ENCODE measurements around the gene TRAF1. TPM values are rescaled to one million over a fixed set of nuclear protein-coding genes. Genes with fewer than 3 reads are reported as not detected.
A peak's percentile ranks its signal among the peaks of the same experiment; 100 is the strongest.

The TRAF1 gene
- total and polyA plus RNA-seq, 3 donors from 2014 or later = 3.9 to 8.6 (median 6.5) TPM

DNA sequence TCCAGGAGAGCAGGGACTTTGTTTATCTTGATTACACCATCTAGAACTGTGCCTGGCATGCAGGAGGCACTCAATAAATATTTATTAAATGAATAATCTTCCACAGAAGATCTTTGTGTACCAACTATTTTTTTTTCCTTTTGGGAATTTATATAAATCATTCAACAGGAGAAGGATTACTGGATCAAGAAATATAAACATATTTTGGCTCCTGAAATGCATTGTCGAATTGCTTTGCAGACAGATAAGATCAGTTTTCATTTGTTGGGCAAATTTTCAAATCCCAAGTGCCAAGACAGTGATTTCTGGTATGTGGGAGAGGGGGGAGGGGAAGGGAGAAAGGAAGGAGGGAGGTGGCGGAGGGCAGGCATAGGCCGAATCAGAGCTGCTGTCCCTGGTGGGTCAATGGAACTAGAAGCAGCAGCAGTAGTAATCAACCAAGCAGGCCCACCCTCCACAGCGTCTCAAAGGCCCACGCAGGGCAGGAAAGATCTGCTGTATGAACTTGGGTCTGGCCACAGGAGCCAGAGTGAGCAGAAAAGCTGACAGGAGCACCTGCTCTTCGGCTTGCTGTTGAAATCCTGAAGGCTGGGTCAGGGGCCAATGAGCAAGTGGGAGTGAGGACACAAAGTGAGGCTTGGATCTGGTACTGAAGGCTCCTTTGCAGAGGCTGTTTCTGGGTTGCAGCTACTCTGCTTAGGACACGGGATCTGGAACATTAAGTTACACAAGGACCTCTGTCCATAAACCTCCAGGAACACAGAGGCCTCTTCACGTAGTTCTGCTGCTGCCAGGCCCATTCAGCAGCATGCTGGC is 15.8 kb upstream of the TRAF1 start:
- peak; percentile 45 for DNase-seq
- no peaks in the 10 kb centered on the region for H3K36me3 ChIP-seq (ENCODE audit: low read depth, missing control alignments)
- peaks cover 18% of the 10 kb centered on the region for H3K4me1 ChIP-seq
- 31 to 44% methylated on average over 7 to 8 of the region's 8 CpGs for WGBS, 2 donors
- H3K27ac ChIP-seq = peak overlapping the region; percentile 49 to 85
- no peaks in the 10 kb centered on the region for H3K27me3 ChIP-seq
- intact Hi-C loops (cut with DNase I; ENCODE audit: low total_unique reads) = no loop called here
- H3K9me3 ChIP-seq = no peaks in the 10 kb centered on the region
- TF ChIP-seq, protein P1, sequence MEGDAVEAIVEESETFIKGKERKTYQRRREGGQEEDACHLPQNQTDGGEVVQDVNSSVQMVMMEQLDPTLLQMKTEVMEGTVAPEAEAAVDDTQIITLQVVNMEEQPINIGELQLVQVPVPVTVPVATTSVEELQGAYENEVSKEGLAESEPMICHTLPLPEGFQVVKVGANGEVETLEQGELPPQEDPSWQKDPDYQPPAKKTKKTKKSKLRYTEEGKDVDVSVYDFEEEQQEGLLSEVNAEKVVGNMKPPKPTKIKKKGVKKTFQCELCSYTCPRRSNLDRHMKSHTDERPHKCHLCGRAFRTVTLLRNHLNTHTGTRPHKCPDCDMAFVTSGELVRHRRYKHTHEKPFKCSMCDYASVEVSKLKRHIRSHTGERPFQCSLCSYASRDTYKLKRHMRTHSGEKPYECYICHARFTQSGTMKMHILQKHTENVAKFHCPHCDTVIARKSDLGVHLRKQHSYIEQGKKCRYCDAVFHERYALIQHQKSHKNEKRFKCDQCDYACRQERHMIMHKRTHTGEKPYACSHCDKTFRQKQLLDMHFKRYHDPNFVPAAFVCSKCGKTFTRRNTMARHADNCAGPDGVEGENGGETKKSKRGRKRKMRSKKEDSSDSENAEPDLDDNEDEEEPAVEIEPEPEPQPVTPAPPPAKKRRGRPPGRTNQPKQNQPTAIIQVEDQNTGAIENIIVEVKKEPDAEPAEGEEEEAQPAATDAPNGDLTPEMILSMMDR (IDR thresholded peaks at IDR 0.05) = no peak
- TF ChIP-seq POLR2A (IDR thresholded peaks at IDR 0.05) = no peak
- H3K4me3 ChIP-seq = no peak overlapping the region

DNA sequence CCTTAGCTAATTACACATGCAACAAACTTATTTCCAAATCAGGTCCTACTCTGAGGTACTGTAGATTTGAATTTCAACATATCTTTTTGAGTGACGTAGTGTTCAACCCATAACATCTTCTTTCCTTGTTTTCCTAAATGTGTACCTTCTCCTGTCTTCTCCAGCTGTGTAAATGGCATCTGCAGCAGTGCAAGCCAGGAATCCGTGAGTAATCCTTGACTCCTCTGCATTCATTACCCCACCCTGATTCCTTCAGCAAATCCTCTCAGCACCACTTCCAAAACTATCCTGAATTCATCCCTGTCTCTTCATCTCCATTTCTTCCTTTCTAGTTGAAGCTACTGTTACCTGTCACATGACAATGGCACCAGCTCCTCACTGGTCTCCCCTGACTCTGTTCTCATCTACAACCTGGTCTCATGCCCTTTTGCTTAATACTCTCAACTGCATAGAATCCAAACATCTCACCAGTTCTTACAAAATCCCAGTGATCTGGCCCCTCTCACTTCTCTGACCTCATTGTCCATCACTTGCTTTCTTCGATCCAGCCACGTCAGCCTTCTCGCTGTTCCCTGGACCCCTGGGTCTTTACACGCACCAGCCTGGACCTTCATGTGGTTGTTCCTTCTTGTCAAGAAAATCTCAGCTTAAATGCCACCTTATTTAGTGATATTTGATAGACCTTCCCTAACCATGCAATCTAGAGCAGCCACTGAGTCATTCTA is 14.6 kb upstream of the TRAF1 start:
- no peak for DNase-seq
- peaks cover 25% of the 10 kb centered on the region for H3K4me1 ChIP-seq
- WGBS, 2 donors = 79 to 83% methylated on average over 6 of the region's 6 CpGs
- no peak overlapping the region for H3K4me3 ChIP-seq
- no peaks in the 10 kb centered on the region for H3K36me3 ChIP-seq (ENCODE audit: low read depth, missing control alignments)
- intact Hi-C loops (cut with DNase I; ENCODE audit: low total_unique reads) = no loop called here
- no peaks in the 10 kb centered on the region for H3K9me3 ChIP-seq
- TF ChIP-seq, protein P1 (IDR thresholded peaks at IDR 0.05) = no peak
- TF ChIP-seq POLR2A (IDR thresholded peaks at IDR 0.05) = no peak
- no peak overlapping the region for H3K27ac ChIP-seq
- no peaks in the 10 kb centered on the region for H3K27me3 ChIP-seq

DNA sequence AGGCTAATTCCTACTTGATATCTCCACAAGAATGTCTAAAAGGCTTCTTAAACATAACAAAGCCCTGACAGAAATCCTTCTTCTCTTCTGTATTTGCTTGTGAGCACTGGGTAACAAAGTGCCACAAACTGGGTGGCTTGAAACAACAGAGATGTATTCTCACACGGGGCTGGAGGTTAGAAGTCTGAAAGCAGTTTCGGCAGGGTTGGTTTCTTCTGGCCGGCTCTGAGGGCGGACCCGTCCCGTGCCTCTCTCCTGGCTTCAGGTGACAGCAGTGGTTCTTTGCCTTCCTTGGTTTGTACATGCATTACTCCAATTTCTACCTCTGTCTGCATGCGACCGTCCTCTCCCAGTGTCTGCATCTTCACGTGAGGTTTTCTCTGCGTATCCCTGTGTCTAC is 14.0 kb upstream of the TRAF1 start:
- Histone ChIP-seq H3K4me3 (no peak overlapping the region), H3K9me3 (no peaks in the 10 kb centered on the region), H3K36me3 (ENCODE audit: low read depth, missing control alignments) (no peaks in the 10 kb centered on the region), H3K27ac (no peak overlapping the region), H3K4me1 (peaks cover 31% of the 10 kb centered on the region), H3K27me3 (no peaks in the 10 kb centered on the region)
- intact Hi-C loops (cut with DNase I; ENCODE audit: low total_unique reads) = no loop called here
- TF ChIP-seq POLR2A (IDR thresholded peaks at IDR 0.05) = no peak
- TF ChIP-seq, protein P1 (IDR thresholded peaks at IDR 0.05) = no peak
- WGBS, 2 donors = 92 to 93% methylated on average over 10 of the region's 10 CpGs
- no peak for DNase-seq

DNA sequence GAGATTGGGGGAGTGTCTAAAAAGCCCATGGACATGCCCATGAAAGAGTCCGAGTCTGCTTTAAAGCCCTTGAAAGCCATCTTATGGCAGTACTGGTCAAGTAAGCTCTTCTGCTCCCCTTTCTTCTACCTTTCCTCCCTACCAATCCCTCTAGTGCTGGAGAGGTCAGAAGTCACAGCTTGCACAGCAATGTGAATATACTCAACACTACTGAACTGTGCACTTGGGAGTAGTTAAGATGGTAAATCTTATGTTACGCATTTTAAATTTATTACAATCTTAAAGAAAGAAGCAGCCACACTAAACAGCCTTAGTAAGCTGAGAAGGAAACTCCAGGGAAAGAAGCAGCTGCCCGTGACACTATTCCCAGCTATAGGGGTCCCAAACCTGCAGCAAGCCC is 12.3 kb upstream of the TRAF1 start:
- no peak for DNase-seq
- no peaks in the 10 kb centered on the region for H3K36me3 ChIP-seq (ENCODE audit: low read depth, missing control alignments)
- no peaks in the 10 kb centered on the region for H3K9me3 ChIP-seq
- no peaks in the 10 kb centered on the region for H3K27me3 ChIP-seq
- peaks cover 48% of the 10 kb centered on the region for H3K4me1 ChIP-seq
- intact Hi-C loops (cut with DNase I; ENCODE audit: low total_unique reads) = no loop called here
- 91 to 94% methylated on average over 3 of the region's 3 CpGs for WGBS, 2 donors
- no peak overlapping the region for H3K27ac ChIP-seq
- H3K4me3 ChIP-seq = no peak overlapping the region
- TF ChIP-seq, protein P1 (IDR thresholded peaks at IDR 0.05) = no peak
- no peak for TF ChIP-seq POLR2A (IDR thresholded peaks at IDR 0.05)

Measured in testis (tissue), 3 donors.